Mucosa of stomach (tissue), 1 donor: Measurements from ENCODE around the gene LRRTM4.

Source experiments
- H3K27me3 ChIP-seq: one replicate; pipeline ENCODE4 v1.7.0; 2013; ENCODE audit warnings: mild to moderate bottlenecking, low read length; ENCODE audit not compliant: control insufficient read depth, insufficient read depth
- H3K36me3 ChIP-seq: one replicate; pipeline ENCODE4 v1.7.0; 2013; ENCODE audit warnings: low read length; ENCODE audit not compliant: control insufficient read depth, insufficient read depth
- H3K4me1 ChIP-seq: one replicate; pipeline ENCODE4 v1.7.0; 2013; ENCODE audit warnings: mild to moderate bottlenecking, low read length; ENCODE audit not compliant: control insufficient read depth, insufficient read depth
- H3K4me3 ChIP-seq: one replicate; pipeline ENCODE4 v1.7.0; 2013; ENCODE audit warnings: low read length
- H3K9ac ChIP-seq: one replicate; pipeline ENCODE4 v1.7.0; 2013; ENCODE audit warnings: mild to moderate bottlenecking, low read length, moderate library complexity
- H3K9me3 ChIP-seq: one replicate; pipeline ENCODE4 v1.7.0; 2013; ENCODE audit warnings: mild to moderate bottlenecking, low read length, moderate library complexity; ENCODE audit not compliant: control insufficient read depth
- donor health status: Pancreatic carcinoma.

Gene LRRTM4

DNA sequence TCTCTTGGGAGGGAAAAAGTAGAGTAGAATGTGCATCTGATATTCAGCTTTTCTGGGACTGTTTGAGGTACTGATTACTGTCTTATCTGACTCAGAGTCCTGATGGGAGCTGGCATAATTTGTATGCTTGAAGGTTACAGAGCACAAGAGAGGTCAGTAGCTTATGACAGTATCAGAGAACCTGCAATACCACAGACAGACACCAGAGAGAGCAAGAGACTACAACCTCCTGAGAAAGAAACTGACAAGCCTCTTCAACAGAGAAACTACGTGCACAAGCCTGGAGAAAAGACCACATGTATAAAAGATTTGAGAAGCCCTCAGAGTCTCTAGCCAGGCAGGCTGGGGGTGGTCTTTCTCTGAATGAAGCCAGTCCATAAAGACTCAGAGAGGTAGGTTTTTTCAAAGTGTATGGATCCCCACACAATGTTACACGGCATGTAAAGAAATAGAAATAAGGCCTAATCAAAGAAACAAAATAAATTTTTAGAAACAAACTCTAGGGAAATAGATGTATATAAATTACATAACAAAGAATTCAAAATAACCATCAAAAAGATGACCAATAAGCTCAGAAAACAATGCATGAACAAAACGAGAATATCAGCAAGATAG, 568.3 kb downstream of the LRRTM4 start:
- Histone ChIP-seq H3K27me3 (no peaks in the 10 kb centered on the region), H3K4me3 (no peak overlapping the region), H3K9ac (no peak overlapping the region), H3K36me3 (no peaks in the 10 kb centered on the region), H3K4me1 (no peaks in the 10 kb centered on the region), H3K9me3 (no peaks in the 10 kb centered on the region)

DNA sequence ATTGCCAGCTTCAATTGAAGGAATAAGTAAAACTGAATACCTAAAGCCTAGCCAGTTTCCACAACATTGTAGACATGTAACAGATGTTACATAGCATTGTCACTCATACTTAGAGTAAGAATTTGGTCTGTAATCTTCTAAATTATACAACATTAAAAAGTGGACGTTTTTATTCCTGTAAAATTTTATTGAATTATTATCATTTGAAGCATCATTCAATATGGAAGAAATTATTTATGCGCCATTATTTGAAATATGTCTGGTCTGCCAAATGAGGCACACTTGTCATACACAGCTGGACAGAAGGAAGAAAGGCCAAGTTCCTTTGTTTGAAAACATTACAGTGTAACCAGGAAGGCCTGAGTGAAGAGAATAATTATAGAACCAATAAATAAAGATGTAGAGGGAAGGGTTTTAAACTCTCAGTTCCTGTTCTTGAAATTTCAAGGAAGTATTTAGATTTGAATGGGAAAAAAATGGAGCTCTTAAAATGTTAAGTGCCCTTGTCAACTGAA, 575.5 kb downstream of the LRRTM4 start:
- H3K4me1 ChIP-seq: no peaks in the 10 kb centered on the region
- H3K9ac ChIP-seq: no peak overlapping the region
- no peaks in the 10 kb centered on the region for H3K9me3 ChIP-seq
- H3K4me3 ChIP-seq: no peak overlapping the region
- no peaks in the 10 kb centered on the region for H3K27me3 ChIP-seq
- H3K36me3 ChIP-seq: no peaks in the 10 kb centered on the region

DNA sequence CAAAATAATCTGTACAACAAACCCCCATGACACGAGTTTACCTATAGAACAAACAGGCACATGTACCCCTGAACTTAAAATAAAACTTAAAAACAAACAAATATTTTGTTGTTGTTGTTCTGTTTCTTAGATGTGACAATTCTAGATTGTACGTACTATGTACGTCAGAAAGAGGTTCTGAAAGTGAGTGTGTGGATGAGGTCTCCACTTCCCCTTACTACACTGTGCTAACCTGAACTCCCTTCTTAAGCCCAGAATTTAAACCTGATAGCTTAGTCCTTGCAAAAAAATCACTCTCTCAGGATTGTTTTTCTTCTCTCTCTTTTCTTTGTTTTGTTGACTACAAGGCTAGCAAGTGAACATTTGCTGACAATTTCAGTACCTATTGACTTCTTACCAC, 581.6 kb downstream of the LRRTM4 start:
- Histone ChIP-seq H3K27me3 (no peaks in the 10 kb centered on the region), H3K36me3 (no peaks in the 10 kb centered on the region), H3K4me1 (no peaks in the 10 kb centered on the region), H3K9me3 (no peaks in the 10 kb centered on the region), H3K4me3 (no peak overlapping the region), H3K9ac (no peak overlapping the region)

DNA sequence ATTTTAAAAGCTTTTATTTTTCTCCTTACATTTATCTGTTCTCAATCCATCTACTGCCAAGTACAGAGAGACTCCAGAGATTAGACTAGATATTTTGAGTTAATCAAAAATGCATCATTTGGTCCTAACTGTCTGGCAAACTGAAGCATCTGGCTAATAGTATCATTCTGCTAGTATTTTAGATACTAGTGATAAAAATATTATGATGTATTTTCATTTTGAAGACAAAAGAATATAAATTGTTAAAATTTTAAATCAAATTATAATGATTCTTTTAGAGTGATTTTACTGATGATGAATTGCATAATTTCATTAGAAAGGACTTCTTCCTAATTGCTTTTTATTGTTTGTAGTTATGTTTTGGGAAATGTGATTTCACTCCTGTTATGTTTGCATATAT, 584.0 kb downstream of the LRRTM4 start:
- Histone ChIP-seq H3K9me3 (no peaks in the 10 kb centered on the region), H3K27me3 (no peaks in the 10 kb centered on the region), H3K36me3 (no peaks in the 10 kb centered on the region), H3K4me3 (no peak overlapping the region), H3K9ac (no peak overlapping the region), H3K4me1 (no peaks in the 10 kb centered on the region)

DNA sequence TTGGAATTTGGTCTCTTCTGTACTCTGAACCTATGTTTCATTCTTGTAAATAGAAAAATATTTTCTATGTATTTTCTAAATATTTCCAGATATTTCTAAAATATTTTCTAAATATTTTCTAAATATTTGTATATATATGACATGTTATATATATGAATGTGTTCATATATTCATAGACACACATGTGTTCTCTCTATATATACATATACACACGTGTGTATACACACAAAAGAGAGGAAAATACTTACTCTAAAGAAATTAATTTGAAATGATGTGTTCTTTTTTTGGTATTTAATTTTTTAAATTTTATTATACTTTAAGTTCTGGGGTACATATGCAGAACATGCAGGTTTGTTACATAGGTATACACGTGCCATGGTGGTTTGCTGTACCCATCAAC, 589.6 kb downstream of the LRRTM4 start:
- Histone ChIP-seq H3K9ac (no peak overlapping the region), H3K4me1 (no peaks in the 10 kb centered on the region), H3K36me3 (no peaks in the 10 kb centered on the region), H3K4me3 (no peak overlapping the region), H3K27me3 (no peaks in the 10 kb centered on the region), H3K9me3 (no peaks in the 10 kb centered on the region)

DNA sequence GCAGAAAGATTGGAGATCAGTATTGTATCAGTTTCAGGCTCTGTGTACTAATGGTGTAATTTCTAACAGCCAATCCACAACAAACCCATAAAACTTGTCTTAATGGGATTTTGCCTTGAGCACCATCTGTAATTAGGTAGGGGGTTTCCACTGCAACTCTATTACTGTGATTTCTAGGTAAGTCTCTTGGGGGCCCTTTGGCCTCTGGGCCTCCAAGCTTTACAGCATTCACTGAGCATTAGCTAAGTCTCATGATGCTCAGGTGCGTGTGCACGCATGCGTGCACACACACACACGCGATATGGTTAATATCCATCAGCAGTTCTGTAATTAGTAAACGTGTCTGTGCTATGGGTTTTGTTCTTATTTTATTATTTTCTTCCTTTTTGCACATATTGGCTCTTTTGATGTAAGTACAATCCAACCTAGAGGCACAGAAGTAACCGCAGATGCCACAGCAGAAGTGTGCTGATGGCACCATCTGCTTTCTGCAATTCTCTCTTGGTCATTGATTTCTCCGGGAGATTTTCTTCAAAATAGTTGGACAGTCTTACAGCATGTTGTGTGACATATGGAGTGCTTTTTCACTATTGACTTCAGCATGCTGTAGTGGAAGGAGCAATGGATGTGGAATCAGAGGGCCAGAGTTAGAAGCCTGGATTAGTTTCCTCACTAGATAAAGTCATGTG, 592.0 kb downstream of the LRRTM4 start:
- Histone ChIP-seq H3K36me3 (no peaks in the 10 kb centered on the region), H3K9me3 (no peaks in the 10 kb centered on the region), H3K4me1 (no peaks in the 10 kb centered on the region), H3K27me3 (no peaks in the 10 kb centered on the region), H3K9ac (no peak overlapping the region), H3K4me3 (no peak overlapping the region)

DNA sequence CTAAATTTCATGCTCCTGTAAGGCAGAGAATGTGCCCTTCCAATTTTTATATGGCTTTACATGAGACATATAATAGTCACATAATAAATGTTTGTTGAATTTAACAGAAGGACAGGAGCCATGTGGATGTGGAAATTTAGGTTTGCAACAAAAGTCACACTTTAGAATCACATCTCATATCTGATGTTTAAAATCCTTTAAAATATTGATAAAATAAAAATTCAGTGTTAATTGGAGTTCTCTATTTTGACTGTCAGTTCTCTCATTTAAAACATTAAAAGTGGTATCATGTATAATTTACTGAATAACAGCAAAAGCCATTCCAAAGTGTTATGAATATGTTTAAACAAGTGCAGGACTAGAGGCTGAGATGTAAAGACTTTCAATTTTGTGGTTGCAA, 594.1 kb downstream of the LRRTM4 start:
- Histone ChIP-seq H3K36me3 (no peaks in the 10 kb centered on the region), H3K4me3 (no peak overlapping the region), H3K9ac (no peak overlapping the region), H3K27me3 (no peaks in the 10 kb centered on the region), H3K4me1 (no peaks in the 10 kb centered on the region), H3K9me3 (no peaks in the 10 kb centered on the region)

DNA sequence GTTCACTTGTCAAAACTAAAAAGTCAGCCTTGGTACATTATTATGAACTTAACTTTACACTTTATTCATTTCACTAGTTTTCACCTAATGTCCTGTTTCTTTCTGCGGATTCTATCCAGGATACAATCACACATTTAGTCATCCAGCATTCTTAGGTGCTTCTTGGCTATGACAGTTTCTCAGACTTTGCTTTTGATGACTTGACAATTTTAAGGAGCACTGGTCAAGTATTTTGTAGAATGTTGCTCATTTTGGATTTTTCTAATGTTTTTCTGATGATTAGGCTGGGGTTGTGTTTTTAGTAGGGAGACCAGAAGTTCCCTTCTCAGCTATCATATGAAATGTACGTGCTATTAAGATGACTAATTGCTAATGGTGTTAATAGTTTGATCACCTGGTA, 601.2 kb downstream of the LRRTM4 start:
- H3K4me3 ChIP-seq: no peak overlapping the region
- H3K36me3 ChIP-seq: no peaks in the 10 kb centered on the region
- no peaks in the 10 kb centered on the region for H3K9me3 ChIP-seq
- H3K4me1 ChIP-seq: no peaks in the 10 kb centered on the region
- H3K27me3 ChIP-seq: no peaks in the 10 kb centered on the region
- no peak overlapping the region for H3K9ac ChIP-seq

DNA sequence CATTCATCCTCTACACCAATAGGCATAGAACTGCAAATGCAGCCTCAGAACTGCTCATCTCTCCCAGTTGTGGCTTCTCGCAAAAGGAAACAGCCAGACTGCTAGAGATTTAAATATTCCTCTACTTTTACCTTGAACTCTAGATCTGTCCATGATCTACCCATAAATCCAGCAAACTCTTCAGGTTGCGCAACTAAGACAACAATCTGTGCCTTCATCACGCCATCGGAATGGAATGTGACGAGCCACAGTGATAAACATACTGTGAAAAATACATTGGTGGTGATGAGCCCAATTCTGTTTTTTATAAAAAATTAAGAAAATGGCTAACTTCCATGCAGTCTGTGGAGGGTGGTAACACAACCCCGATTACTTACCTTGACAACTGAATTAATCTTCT, 626.7 kb downstream of the LRRTM4 start:
- H3K9me3 ChIP-seq: no peaks in the 10 kb centered on the region
- no peaks in the 10 kb centered on the region for H3K4me1 ChIP-seq
- H3K27me3 ChIP-seq: no peaks in the 10 kb centered on the region
- H3K4me3 ChIP-seq: no peak overlapping the region
- no peaks in the 10 kb centered on the region for H3K36me3 ChIP-seq
- H3K9ac ChIP-seq: no peak overlapping the region

DNA sequence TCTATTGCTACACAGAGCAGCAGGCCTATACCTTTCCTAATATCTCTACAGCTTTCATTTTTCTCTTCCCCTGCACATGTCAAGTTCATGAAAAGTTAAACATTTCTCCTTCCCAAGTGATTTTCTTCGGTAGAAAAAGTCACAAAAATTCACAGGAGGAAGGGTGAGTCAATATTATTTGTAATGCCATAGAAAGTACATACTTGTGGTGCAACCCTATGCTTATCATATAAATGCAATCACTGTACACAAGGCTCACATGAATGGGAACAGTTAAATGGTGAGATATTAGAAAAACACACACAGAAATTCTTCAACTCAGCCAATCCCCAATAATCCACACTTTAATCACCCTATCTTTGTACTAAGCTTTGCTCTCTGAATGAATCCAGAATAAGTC, 651.6 kb downstream of the LRRTM4 start:
- Histone ChIP-seq H3K9ac (no peak overlapping the region), H3K4me1 (no peaks in the 10 kb centered on the region), H3K4me3 (no peak overlapping the region), H3K9me3 (no peaks in the 10 kb centered on the region), H3K27me3 (no peaks in the 10 kb centered on the region), H3K36me3 (no peaks in the 10 kb centered on the region)

DNA sequence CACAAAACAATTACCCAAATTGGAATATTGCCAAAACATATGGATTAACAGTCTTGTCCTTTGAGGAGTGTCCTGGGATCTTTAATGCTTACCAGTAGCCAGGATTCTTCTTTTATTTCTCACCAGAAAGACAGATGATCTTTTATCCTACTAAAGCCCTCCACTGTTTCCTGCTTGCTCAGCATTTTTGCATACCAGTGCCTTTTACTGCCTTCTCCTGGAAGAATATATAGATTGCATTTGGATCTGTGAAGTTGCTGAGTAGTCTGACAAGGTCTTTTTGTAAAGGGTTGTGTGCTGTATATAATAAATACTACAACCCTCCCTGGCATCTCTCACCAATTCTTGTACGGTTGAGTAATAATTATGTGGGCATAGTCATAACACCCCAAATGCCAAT, 652.2 kb downstream of the LRRTM4 start:
- Histone ChIP-seq H3K9me3 (no peaks in the 10 kb centered on the region), H3K4me3 (no peak overlapping the region), H3K36me3 (no peaks in the 10 kb centered on the region), H3K27me3 (no peaks in the 10 kb centered on the region), H3K4me1 (no peaks in the 10 kb centered on the region), H3K9ac (no peak overlapping the region)

DNA sequence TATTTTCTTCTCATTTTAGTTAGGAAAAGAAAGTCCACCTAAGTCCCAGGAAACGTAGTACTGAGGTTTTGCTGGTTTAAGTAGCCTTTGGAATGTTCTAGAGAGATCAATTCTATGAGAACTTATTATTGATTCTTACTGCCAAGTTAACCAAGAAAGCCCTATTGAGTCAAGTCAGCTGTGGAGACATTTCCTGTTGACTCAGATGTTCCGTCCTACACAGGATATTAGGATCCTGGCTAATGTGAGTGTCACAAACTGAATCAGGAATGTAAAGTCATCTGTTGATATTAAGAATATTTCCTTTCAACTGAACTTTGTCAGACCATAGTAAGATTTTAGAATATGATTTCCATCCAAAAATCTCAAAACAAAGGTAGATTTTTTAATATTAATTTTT, 654.3 kb downstream of the LRRTM4 start:
- Histone ChIP-seq H3K9ac (no peak overlapping the region), H3K36me3 (no peaks in the 10 kb centered on the region), H3K4me3 (no peak overlapping the region), H3K4me1 (no peaks in the 10 kb centered on the region), H3K27me3 (no peaks in the 10 kb centered on the region), H3K9me3 (no peaks in the 10 kb centered on the region)
